ENCODE measurements around the gene PRKX.
"Not testable (repeated sequence)": the region's sequence is repeated elsewhere in the genome, so short reads cannot be mapped to it uniquely, and the experiment has no call there.

PRKX gene

DNA sequence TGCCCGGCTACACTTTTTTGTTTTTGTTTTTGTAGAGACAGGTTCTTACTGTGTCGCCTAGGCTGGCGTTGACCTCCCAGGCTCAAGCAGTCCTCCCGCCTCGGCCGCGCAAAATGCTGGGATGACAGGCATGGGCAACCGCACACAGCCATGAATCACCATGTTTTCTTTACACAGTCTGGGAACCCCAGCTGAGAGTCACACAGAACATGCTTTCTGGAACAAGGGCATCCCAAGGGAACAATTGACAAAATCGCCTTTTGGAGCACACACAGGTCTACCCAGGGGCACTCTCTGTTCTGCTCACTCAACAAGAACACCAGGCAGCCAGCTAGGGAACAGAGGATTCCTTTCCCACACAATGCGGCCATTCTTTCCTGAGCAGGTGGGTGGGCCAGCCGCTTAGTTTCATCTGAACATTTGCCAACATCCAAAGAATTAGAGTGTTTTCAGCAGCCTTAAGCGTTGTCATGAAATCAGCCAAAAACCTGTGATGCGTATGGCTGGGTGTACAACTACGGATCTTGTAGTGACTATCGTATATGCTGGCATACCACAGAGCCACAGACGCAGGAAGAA is 15.7 kb downstream of the PRKX start:
- H3K4me1 ChIP-seq = no peaks in the 10 kb centered on the region
- in situ Hi-C loops (cut with MboI; ENCODE audit: low sequenced_read_pairs) = no loop called here
- DNase-seq (ENCODE audit: low spot score in 2 of 2) = no peak
- H3K4me3 ChIP-seq = no peak overlapping the region
- H3K36me3 ChIP-seq (replicated peaks) = no peaks in the 10 kb centered on the region
- no peaks in the 10 kb centered on the region for H3K9me3 ChIP-seq
- H3K27me3 ChIP-seq (ENCODE audit: low read depth) = no peaks in the 10 kb centered on the region

DNA sequence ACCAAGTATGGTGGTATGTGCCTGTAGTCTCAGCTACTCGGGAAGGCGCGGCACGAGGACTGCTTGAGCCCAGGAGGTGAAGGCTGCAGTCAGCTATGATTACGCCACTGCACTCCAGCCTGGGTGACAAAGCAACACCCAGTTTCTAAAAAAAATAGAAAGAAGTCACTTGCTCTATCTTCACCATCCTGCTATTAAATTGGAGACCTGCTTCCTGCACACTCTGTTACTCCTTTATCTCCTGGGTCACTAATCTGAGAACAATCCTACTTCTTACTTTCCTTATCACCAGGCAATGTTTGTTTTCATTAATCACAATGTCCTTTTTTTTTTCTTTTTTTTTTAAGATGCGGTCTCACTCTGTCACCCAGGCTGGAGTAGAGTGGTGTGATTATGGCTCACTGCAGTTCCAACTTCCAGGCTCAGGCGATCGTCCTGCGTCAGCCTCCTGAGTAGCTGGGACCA is 16.2 kb downstream of the PRKX start:
- H3K9me3 ChIP-seq = no peaks in the 10 kb centered on the region
- no peaks in the 10 kb centered on the region for H3K4me1 ChIP-seq
- in situ Hi-C loops (cut with MboI; ENCODE audit: low sequenced_read_pairs) = no loop called here
- H3K27me3 ChIP-seq (ENCODE audit: low read depth) = no peaks in the 10 kb centered on the region
- no peak overlapping the region for H3K4me3 ChIP-seq
- no peaks in the 10 kb centered on the region for H3K36me3 ChIP-seq (replicated peaks)
- no peak for DNase-seq (ENCODE audit: low spot score in 2 of 2)

DNA sequence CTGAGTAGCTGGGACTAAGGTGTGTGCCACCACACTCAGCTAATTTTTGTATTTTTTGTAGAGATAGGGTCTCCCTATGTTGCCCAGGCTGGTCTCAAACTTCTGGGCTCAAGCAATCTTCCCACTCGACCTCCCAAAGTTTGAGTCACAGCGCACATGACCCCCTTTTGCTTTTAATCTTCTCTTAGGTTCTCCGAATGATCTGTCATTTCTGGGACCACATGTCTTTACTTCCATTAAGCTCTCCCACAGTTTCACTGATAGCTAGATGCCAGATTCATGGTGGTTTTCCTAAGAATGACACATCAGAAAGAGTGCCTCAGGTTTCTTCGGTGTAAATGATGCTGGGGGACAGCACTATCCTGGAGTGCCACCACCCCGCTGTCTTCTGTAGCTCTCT is 17.9 kb downstream of the PRKX start:
- in situ Hi-C loops (cut with MboI; ENCODE audit: low sequenced_read_pairs) = no loop called here
- Histone ChIP-seq H3K9me3 (no peaks in the 10 kb centered on the region), H3K4me3 (no peak overlapping the region), H3K4me1 (peaks cover 3% of the 10 kb centered on the region; the same call in 1 of the 2 replicates), H3K36me3 (replicated peaks) (no peaks in the 10 kb centered on the region), H3K27me3 (ENCODE audit: low read depth) (no peaks in the 10 kb centered on the region)
- no peak for DNase-seq (ENCODE audit: low spot score in 2 of 2)

DNA sequence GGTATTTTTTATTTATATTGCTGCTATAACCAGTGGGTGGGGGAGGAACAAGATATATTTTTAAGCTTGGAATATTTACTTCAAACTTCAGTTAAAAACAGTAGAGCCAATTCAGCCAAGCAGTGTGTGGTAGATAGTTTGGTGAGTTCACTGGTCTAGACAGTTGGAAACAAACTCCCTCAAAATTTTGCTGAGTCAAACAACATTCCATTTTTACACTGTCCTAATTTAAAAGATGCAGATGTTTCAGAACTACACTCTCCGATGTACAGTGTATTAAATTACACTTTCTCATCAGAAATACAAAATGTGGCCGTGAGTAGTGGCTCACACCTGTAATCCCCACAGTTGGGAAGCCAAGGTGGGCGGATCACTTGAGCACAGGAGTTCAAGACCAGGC is 23.3 kb downstream of the PRKX start:
- Histone ChIP-seq H3K4me3 (no peak overlapping the region), H3K36me3 (replicated peaks) (no peaks in the 10 kb centered on the region), H3K27me3 (ENCODE audit: low read depth) (no peaks in the 10 kb centered on the region), H3K4me1 (peaks cover 3% of the 10 kb centered on the region; the same call in 1 of the 2 replicates), H3K9me3 (no peaks in the 10 kb centered on the region)
- in situ Hi-C loops (cut with MboI; ENCODE audit: low sequenced_read_pairs) = no loop called here
- DNase-seq (ENCODE audit: low spot score in 2 of 2) = no peak

DNA sequence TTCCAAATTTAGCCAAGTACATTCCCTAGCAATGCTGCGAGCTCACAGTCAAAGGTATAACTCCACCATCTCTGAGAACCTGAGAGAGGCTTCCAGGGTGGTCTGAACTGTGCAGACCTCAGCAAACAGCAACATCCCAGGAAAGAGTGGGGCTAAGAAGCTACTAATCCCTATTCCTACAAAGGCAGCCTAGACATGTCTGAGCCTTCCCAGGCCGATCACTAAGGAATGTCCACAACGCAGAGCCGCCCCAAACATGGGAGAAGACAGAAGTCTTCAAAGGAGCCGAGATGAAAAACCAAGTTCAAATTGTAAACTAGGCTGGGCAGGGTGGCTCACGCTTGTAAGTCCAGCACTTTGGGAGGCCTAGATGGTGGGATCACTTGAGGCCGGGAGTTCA is 30.2 kb downstream of the PRKX start:
- H3K4me3 ChIP-seq; H3K4me1 ChIP-seq; DNase-seq (ENCODE audit: low spot score in 2 of 2); H3K27me3 ChIP-seq (ENCODE audit: low read depth); H3K9me3 ChIP-seq; in situ Hi-C loops (cut with MboI; ENCODE audit: low sequenced_read_pairs); H3K36me3 ChIP-seq (replicated peaks): not testable (repeated sequence)

DNA sequence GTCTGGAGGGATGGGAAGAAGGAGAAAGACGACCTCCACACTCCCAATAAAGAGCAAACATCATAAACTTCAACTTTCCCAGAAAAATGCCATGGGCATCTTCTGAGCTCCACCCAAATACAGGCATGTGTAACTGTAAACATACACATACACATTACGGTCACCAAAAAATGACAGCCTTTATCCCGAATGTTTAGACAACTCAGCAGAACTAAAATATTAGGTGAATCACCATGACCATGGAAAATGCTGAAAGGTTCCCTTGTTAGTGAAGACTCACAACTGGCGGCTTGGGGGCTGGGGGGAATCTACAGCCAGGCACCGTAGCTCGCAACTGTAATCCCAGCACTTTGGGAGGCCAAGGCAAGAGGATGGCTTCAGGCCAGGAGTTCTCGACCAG is 33.0 kb downstream of the PRKX start:
- Histone ChIP-seq H3K27me3 (ENCODE audit: low read depth) (no peaks in the 10 kb centered on the region), H3K4me1 (no peaks in the 10 kb centered on the region), H3K9me3 (no peaks in the 10 kb centered on the region), H3K4me3 (no peak overlapping the region), H3K36me3 (replicated peaks) (no peaks in the 10 kb centered on the region)
- DNase-seq (ENCODE audit: low spot score in 2 of 2) = no peak
- in situ Hi-C loops (cut with MboI; ENCODE audit: low sequenced_read_pairs) = no loop called here

DNA sequence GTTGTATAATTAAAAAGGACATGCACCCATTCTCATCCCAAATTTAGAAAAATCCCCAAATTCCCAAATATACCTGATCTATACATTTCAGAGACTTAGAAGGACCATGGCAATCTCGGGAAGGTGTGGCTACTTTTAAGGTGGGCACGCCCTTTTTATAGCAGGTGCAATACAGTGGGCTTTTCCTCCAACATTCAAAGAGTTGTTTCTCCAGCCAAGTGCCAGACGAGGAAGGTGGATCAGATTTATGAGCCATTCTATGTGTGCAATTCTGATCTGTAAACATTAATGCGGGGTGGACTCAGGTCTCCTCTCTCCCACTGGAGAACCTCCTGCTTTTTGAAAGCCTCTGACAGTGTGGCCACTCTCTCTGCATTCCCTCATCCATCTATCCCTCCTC is 33.8 kb downstream of the PRKX start:
- no peak for DNase-seq (ENCODE audit: low spot score in 2 of 2)
- Histone ChIP-seq H3K4me3 (no peak overlapping the region), H3K27me3 (ENCODE audit: low read depth) (no peaks in the 10 kb centered on the region), H3K4me1 (no peaks in the 10 kb centered on the region), H3K9me3 (no peaks in the 10 kb centered on the region), H3K36me3 (replicated peaks) (no peaks in the 10 kb centered on the region)
- in situ Hi-C loops (cut with MboI; ENCODE audit: low sequenced_read_pairs) = no loop called here

DNA sequence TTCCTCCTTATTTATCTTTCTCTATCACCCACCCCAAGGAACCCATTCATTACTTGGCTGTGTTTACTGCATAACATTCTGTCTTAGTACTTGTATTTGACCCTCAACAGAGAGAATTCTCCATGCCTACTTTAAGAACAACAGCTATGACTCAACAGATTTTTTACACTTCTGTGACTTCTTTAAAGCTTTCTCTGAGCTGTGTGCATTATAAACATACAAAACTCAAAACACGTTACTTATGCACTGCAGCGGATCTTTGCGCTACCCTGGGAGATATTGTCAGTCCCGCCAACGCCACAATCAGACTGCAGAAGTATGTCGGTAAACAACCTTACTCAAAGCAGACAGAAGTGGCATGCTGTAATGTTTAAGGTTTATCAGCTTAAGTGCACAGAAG is 35.1 kb downstream of the PRKX start:
- in situ Hi-C loops (cut with MboI; ENCODE audit: low sequenced_read_pairs) = no loop called here
- DNase-seq (ENCODE audit: low spot score in 2 of 2) = no peak
- Histone ChIP-seq H3K9me3 (no peaks in the 10 kb centered on the region), H3K4me3 (no peak overlapping the region), H3K4me1 (no peaks in the 10 kb centered on the region), H3K36me3 (replicated peaks) (peaks cover 3% of the 10 kb centered on the region), H3K27me3 (ENCODE audit: low read depth) (no peaks in the 10 kb centered on the region)

DNA sequence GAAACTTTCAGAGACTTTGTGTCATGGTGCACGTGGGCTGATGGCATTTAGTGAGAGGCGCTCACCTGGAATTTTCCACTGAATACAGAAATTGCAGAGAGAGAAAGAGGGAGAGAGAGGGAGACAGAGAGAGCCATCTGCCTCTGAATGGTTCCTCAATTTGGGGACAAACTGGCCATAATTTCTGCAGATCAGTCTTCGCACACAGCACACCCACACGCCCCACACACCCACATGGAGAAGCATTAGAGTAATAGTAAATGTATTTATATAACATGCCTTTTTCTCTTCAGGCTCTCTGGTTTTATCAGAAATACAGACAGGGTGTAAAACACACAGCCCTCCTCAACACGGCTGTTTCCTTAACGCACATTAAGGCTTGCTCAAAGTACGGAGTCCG is 38.6 kb downstream of the PRKX start:
- Histone ChIP-seq H3K9me3 (no peaks in the 10 kb centered on the region), H3K36me3 (replicated peaks) (peaks cover 13% of the 10 kb centered on the region)
- in situ Hi-C loops (cut with MboI; ENCODE audit: low sequenced_read_pairs) = no loop called here

DNA sequence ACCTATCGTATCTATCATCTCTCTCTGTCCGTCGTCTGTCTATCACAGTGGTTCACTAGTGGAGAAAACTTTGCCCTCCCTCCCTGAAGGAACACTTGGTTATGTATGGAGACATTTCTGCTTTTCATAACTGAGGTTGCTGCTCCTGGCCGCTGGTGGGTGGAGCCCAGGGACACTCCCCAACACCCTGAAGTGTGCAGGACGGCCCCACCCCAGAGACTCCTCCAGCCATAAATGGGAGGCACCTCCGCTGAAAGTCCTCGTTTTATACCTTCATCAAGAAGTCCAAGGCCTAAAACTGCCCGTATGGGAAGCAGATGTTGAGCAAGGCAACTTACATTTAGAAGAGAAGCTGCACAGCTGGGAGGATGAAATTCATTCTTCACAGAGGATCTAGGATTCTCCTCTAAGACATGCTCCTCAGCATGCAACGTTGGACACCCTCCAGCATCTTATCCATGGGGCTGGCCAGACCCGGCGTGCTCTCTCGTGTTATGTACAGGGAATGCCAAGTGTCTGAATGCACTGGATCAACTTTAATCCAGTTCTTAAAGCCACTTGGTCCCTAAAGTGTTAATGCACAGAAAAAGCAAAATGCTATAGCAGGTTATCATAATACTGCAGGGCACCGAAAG is 43.5 kb downstream of the PRKX start:
- in situ Hi-C loops (cut with MboI; ENCODE audit: low sequenced_read_pairs) = no loop called here
- DNase-seq (ENCODE audit: low spot score in 2 of 2) = no peak
- Histone ChIP-seq H3K36me3 (replicated peaks) (peaks cover 22% of the 10 kb centered on the region), H3K4me1 (no peaks in the 10 kb centered on the region), H3K27me3 (ENCODE audit: low read depth) (no peaks in the 10 kb centered on the region), H3K4me3 (no peak overlapping the region), H3K9me3 (no peaks in the 10 kb centered on the region)

More for the DNA sequence above, 38.6 kb downstream of the PRKX start:
- Histone ChIP-seq H3K27me3 (ENCODE audit: low read depth) (no peaks in the 10 kb centered on the region), H3K4me3 (no peak overlapping the region), H3K4me1 (no peaks in the 10 kb centered on the region)
- DNase-seq (ENCODE audit: low spot score in 2 of 2) = no peak

DNA sequence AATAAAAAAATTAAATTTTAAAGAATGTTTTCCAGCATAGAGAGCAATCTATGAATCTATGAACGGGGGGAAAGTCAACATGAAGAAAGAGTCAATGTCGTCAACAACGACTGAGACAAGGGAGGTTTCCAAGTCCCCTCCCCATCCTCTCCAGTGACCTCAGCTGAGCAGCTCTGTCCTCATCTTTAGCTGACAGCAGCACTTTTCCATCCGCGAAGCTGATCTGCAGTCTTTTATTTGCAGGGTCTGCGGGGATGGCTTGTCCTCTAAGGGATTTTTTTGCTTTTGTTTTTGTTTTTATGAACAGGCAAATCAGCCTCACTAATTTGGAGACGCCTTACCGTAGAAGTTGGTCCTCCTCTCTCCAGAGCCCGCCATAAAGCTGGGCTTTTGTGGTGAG is 46.5 kb downstream of the PRKX start:
- in situ Hi-C loops (cut with MboI; ENCODE audit: low sequenced_read_pairs) = no loop called here
- H3K27me3 ChIP-seq (ENCODE audit: low read depth) = no peaks in the 10 kb centered on the region

DNA sequence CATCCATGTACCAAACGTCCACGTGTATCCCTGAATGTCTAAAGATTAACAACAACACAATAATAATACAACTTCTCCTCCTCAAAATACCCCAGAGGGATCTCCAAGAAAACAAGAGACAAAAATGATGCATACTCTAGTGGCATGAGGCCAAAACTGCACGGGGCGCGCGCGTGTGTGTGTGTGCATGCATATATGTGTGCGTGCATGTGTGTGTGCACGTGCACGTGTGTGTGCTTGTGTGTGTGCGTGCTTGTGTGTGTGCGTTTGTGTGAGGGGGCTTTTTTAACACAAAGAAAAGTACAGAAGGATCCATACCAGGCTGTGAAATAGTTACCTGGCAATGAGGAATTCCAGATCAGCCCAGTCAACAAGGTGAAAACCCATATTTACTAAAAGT is 48.5 kb downstream of the PRKX start:
- peaks cover 10% of the 10 kb centered on the region for H3K36me3 ChIP-seq (replicated peaks)
- H3K27me3 ChIP-seq (ENCODE audit: low read depth) = no peaks in the 10 kb centered on the region
- in situ Hi-C loops (cut with MboI; ENCODE audit: low sequenced_read_pairs) = no loop called here
- H3K9me3 ChIP-seq = no peaks in the 10 kb centered on the region
- no peak overlapping the region for H3K4me3 ChIP-seq
- no peak for DNase-seq (ENCODE audit: low spot score in 2 of 2)
- no peaks in the 10 kb centered on the region for H3K4me1 ChIP-seq

More for the DNA sequence above, 46.5 kb downstream of the PRKX start:
- DNase-seq (ENCODE audit: low spot score in 2 of 2) = no peak
- H3K4me3 ChIP-seq = no peak overlapping the region
- no peaks in the 10 kb centered on the region for H3K4me1 ChIP-seq
- H3K9me3 ChIP-seq = no peaks in the 10 kb centered on the region
- peaks cover 13% of the 10 kb centered on the region for H3K36me3 ChIP-seq (replicated peaks)

DNA sequence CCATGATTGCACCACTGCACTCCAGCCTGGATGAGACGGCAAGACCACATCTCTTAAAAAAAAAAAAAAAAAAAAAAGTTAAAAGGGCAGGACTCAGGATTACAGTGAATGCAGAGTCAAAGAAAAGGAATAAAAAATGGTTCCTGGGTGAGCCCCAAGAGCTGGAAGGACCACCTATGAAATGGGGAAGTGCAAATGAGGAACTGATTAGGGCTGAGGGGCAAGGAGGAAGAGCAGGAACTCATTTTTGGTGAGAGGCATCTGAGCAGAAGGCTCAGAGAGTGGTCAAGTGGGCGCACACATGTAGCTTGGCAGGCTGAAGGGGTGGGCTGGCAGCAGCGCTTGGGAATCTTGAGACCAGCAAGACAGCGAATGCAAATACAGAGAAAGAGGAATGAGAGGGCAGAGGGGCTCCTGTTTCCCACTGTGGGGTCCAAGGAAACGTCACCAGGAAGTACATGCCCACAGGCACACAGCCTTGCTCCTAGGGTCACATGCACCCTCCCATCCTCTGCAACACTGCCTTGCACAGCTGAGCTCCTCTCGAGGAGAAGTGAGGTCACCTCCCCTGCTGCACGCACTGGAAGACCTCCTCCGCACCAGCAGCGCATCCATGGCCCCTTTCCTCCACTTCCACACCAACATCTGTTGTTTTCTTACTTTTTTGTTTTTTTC is 49.7 kb downstream of the PRKX start:
- H3K4me3 ChIP-seq; H3K4me1 ChIP-seq; DNase-seq (ENCODE audit: low spot score in 2 of 2); H3K9me3 ChIP-seq; H3K27me3 ChIP-seq (ENCODE audit: low read depth); in situ Hi-C loops (cut with MboI; ENCODE audit: low sequenced_read_pairs); H3K36me3 ChIP-seq (replicated peaks): not testable (repeated sequence)

DNA sequence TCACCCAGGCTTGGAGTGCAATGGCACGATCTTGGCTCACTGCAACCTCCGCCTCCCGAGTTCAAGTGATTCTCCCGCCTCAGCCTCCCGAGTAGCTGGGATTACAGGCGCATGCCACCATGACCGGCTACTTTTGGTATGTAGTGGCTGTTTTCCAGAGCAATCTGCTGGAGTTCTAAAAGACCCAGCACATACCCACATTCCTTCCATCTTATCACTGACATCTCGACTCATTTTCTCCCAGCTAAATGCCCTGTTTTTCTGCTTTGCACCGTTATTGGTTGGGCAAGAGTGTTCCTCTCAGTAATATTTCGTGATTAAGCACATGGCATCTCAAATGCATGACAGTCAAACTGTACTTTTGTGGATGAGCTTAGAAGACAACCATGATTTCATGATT is 53.7 kb downstream of the PRKX start:
- in situ Hi-C loops (cut with MboI; ENCODE audit: low sequenced_read_pairs) = no loop called here
- H3K4me3 ChIP-seq = no peak overlapping the region
- DNase-seq (ENCODE audit: low spot score in 2 of 2) = no peak
- peaks cover 25% of the 10 kb centered on the region for H3K36me3 ChIP-seq (replicated peaks)
- H3K9me3 ChIP-seq = no peaks in the 10 kb centered on the region
- no peaks in the 10 kb centered on the region for H3K27me3 ChIP-seq (ENCODE audit: low read depth)
- no peaks in the 10 kb centered on the region for H3K4me1 ChIP-seq

Data from HAP-1 (cell line).